Body of pancreas (tissue), 4 donors: Measurements from ENCODE around the gene DIPK1A. TPM values are rescaled to one million over a fixed set of nuclear protein-coding genes. Genes with fewer than 3 reads are reported as not detected.
A peak's percentile ranks its signal among the peaks of the same experiment; 100 is the strongest.
"Not testable (repeated sequence)": the region's sequence is repeated elsewhere in the genome, so short reads cannot be mapped to it uniquely, and the experiment has no call there.

Experiments used
- ATAC-seq: fragments of 150-250 bp; one replicate; pipeline ENCODE4 v1.9.1; 2016
- DNase-seq, 4 donors: peaks; one replicate each; pipeline ENCODE4 v3.0.0-alpha.2; 2019
- H3K27ac ChIP-seq, 4 donors: fragments of 200-600 bp; sonication (generic); 1 replicate in 3 of 4; 2 replicates in 1 of 4; pipeline versions ENCODE4 v1.5.1 to v1.6.1; 2016 to 2019; ENCODE audit warnings: mild to moderate bottlenecking in 1 of 4, mixed read lengths in 1 of 4, moderate library complexity in 1 of 4
- H3K27me3 ChIP-seq, 2 donors: fragments of 200-600 bp; sonication (generic); one replicate each; pipeline ENCODE4 v1.6.0; 2016; ENCODE audit warnings: mild to moderate bottlenecking in 1 of 2
- H3K36me3 ChIP-seq, 2 donors: fragments of 200-600 bp; sonication (generic); replicated peaks in 1 of 2; 2 replicates each; pipeline ENCODE4 v1.5.1; 2016; ENCODE audit warnings: low read depth in 2 of 2; ENCODE audit not compliant: insufficient read depth in 1 of 2
- H3K4me1 ChIP-seq: fragments of 200-600 bp; sonication (generic); one replicate; pipeline ENCODE4 v1.6.0; 2016
- H3K4me3 ChIP-seq, 2 donors: fragments of 200-600 bp; sonication (generic); 1 replicate in 1 of 2; 2 replicates in 1 of 2; pipeline ENCODE4 v1.5.1; 2016 to 2019
- H3K9me3 ChIP-seq, 3 donors: fragments of 200-600 bp; sonication (generic); 1 replicate in 2 of 3; 2 replicates in 1 of 3; pipeline ENCODE4 v1.5.1; 2016
- CTCF ChIP-seq, 7 experiments: fragments of 450-650 bp in 4 of 7; fragments of 200-600 bp in 3 of 7; sonication (generic) in 3 of 7; IDR thresholded peaks; one replicate each; pipeline ENCODE4 v1.5.1; 2016 to 2019; ENCODE audit warnings: antibody characterized with exemption in 7 of 7
- POLR2A ChIP-seq, 3 donors: fragments of 450-650 bp; IDR thresholded peaks; one replicate each; pipeline ENCODE4 v1.6.1; 2016; ENCODE audit warnings: antibody characterized with exemption in 3 of 3, mild to moderate bottlenecking in 2 of 3
- WGBS, 2 donors: methylation state at CpG; one replicate each; pipeline ENCODE4 v1.1.5; 2017; 5-methylcytosine and 5-hydroxymethylcytosine counted together
- intact Hi-C: fragments of 100-400 bp; cut with DNase I; formaldehyde crosslinking; loops from one replicate; pipeline ENCODE4 v1.15.1; 2023
- total RNA-seq, 2 donors: library from RNA; depleted of rRNA; stranded (reverse); fragments of >200 nt; gene quantifications; one replicate each; pipeline ENCODE4 v1.1.0, GENCODE V29; 2016

The DIPK1A gene
- total RNA-seq, 2 donors from 2014 or later = 3.9 to 8.2 TPM

DNA sequence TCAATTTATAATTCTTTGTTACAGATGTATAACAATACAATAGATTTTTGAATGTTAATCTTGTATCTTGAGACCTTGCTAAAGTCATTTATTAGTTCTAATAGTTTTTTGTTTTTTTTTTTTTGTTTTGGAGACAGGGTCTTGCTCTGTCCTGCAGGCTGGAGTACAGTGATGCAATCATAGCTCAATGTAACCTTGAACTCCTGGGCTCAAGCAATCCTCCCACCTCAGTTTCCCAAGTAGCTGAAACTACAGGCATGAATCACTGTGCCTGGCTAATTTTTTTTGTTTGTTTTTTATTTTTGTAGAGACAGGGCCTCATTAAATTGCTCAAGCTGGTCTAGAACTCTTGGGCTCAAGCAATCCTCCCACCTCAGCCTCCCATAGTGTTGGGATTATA lies 26.2 kb upstream of the DIPK1A start:
- H3K4me1 ChIP-seq = no peaks in the 10 kb centered on the region
- no peak overlapping the region for H3K4me3 ChIP-seq
- ATAC-seq (no peak), DNase-seq (no peak)
- H3K36me3 ChIP-seq = no peaks in the 10 kb centered on the region
- no peaks in the 10 kb centered on the region for H3K27me3 ChIP-seq
- no peak for TF ChIP-seq POLR2A (IDR thresholded peaks at IDR 0.05)
- no peak for TF ChIP-seq CTCF (IDR thresholded peaks at IDR 0.05)
- no peaks in the 10 kb centered on the region for H3K9me3 ChIP-seq
- no peak overlapping the region for H3K27ac ChIP-seq
- intact Hi-C loops = no loop called here

DNA sequence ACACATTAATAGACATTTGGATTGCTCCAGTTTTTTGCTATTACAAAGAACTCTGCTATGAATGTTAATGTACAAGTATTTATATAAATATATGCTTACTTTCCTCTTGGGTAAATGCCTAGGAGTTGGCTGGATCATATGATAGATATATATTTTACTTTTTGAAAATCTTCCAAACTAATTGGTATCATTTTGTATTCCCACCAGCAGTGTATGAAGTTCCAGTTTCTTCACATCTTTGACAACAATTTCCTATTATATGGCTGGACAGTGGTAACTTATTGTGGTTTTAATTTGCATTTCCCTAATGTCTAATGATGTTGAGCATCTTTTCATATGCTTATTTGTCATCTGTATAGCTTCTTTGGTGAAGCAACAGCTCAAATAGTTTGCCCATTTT lies 23.8 kb upstream of the DIPK1A start:
- Histone ChIP-seq H3K27ac (no peak overlapping the region), H3K36me3 (no peaks in the 10 kb centered on the region), H3K9me3 (no peaks in the 10 kb centered on the region), H3K4me3 (no peak overlapping the region), H3K27me3 (no peaks in the 10 kb centered on the region), H3K4me1 (no peaks in the 10 kb centered on the region)
- ATAC-seq (no peak), DNase-seq (no peak)
- intact Hi-C loops = no loop called here
- TF ChIP-seq POLR2A (IDR thresholded peaks at IDR 0.05) (no peak), CTCF (IDR thresholded peaks at IDR 0.05) (no peak)

GRCh38 chr1:92980732-92981647 lies 19.7 kb upstream of the DIPK1A start:
- no peak for ATAC-seq
- no peak for DNase-seq
- 69% methylated on average over 8 of the region's 8 CpGs for WGBS, 2 donors
- Histone ChIP-seq H3K36me3 (no peaks in the 10 kb centered on the region), H3K27ac (no peak overlapping the region), H3K9me3 (no peaks in the 10 kb centered on the region), H3K4me3 (no peak overlapping the region), H3K27me3 (no peaks in the 10 kb centered on the region), H3K4me1 (no peaks in the 10 kb centered on the region)
- intact Hi-C loops = no loop called here
- TF ChIP-seq POLR2A (IDR thresholded peaks at IDR 0.05) = no peak
- no peak for TF ChIP-seq CTCF (IDR thresholded peaks at IDR 0.05)

- ATAC-seq (no peak), DNase-seq (peak in 1 of 4 donors; percentile 26)
- Histone ChIP-seq H3K36me3 (no peaks in the 10 kb centered on the region), H3K9me3 (no peaks in the 10 kb centered on the region), H3K27me3 (no peaks in the 10 kb centered on the region), H3K4me3 (no peak overlapping the region), H3K4me1 (no peaks in the 10 kb centered on the region), H3K27ac (no peak overlapping the region)
- TF ChIP-seq POLR2A (IDR thresholded peaks at IDR 0.05) (no peak), CTCF (IDR thresholded peaks at IDR 0.05) (no peak)
- intact Hi-C loops = no loop called here
- WGBS, 2 donors = 77 to 78% methylated on average over 7 of the region's 7 CpGs
These were observed 14.4 kb upstream of the DIPK1A start for GRCh38 chr1:92975551-92976232.

DNA sequence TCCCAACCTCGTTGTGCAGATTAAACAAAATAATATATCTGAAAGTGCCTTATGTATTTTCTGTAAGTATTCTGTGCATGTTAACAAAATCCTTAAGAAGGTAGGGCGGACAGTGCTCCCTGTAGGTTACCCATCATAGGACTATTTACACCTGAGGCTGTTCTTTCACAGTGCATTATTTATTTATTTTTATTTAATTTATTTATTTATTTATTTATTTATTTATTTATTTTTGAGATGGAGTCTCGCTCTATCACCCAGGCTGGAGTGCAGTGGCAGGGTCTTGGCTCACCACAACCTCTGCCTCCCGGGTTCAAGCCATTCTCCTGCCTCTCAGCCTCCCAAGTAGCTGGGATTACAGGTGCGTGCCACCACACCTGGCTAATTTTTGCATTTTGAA lies 12.8 kb upstream of the DIPK1A start:
- WGBS, 2 donors = 58 to 72% methylated on average over 5 of the region's 5 CpGs
- H3K36me3 ChIP-seq, H3K4me3 ChIP-seq, H3K27me3 ChIP-seq, DNase-seq, intact Hi-C loops, ATAC-seq, H3K4me1 ChIP-seq, H3K9me3 ChIP-seq, H3K27ac ChIP-seq: not testable (repeated sequence)
